Measurements from ENCODE around the gene MACF1.
"Not testable (repeated sequence)": the region's sequence is repeated elsewhere in the genome, so short reads cannot be mapped to it uniquely, and the experiment has no call there.

MACF1 gene

GRCh38 chr1:39492118-39493042, 287.9 kb downstream of the MACF1 start:
- not testable (repeated sequence) for DNase-seq (ENCODE audit: low spot score)

DNA sequence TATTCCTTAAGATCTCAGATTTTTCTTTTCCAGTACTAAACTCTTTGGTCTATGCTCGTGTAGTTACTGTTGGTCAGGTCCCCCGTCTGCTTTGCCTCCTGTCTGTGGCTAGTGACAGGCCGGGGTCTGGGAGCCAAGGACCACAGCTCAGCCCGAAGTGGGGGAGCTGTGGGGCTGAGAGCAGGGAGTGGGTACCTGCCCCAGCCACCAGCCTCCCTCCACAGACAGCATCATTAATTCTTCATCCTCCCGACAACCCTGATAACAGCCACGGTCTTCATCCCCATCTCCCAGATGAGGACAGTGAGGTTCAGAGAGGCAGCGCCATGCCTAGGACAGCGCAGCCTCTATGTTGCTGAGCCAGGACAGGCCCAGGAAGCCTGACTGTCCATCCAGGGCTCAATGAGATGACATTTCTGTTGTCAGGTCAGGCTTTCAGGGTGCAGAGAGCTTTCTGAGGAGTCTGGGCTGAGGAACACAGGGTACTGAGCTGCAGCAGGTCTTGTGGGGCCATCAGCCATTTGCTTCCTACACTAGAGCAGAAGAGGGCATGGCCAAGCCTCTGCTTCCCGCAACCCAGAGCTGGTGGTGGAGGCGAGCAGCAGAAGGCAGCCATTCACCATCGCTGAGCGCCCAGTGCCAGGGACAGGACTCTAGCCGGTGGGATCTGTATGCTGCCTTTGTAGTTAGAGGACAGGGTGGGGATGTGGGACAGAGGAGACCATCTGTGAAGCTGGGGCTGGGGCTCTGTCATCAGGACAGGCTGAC, 288.7 kb downstream of the MACF1 start:
- not testable (repeated sequence) for DNase-seq (ENCODE audit: low spot score)

- no peak for DNase-seq (ENCODE audit: low spot score)
Observed at GRCh38 chr1:39494671-39495410, 290.3 kb downstream of the MACF1 start.

GRCh38 chr1:39496520-39496919, 292.0 kb downstream of the MACF1 start:
- not testable (repeated sequence) for DNase-seq (ENCODE audit: low spot score)

- no peak for DNase-seq (ENCODE audit: low spot score)
Observed at GRCh38 chr1:39497585-39497984, 293.1 kb downstream of the MACF1 start.

DNA sequence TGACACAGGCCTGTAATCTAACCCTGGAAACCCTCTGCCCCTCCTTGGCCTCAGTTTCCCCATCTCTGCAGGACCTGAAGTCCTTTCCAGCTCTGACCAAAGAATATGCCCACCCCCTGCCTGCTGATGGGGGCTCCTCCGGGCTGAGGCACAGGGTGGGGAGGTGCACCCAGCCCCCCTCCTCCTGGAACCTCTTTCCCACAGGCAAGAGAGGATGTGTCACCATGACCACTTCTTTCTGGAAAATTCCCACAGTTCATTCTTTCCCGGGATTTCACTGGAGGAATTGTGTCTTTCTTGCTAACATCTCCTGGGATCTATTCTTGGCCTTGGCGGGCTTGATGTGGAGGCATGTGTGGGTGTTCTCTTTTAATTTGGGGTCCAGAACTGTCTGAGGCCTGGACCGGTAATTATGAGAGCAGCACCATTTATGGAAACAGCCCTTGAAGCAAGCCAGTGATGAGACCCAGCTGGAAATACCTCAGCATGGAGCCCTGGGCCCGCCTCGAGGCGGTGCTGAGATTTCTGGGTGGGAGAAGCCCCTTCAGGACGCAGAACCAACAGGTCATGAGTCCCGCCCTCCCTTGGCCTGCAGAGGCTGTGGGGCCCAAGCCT, 293.7 kb downstream of the MACF1 start:
- not testable (repeated sequence) for DNase-seq (ENCODE audit: low spot score)

DNA sequence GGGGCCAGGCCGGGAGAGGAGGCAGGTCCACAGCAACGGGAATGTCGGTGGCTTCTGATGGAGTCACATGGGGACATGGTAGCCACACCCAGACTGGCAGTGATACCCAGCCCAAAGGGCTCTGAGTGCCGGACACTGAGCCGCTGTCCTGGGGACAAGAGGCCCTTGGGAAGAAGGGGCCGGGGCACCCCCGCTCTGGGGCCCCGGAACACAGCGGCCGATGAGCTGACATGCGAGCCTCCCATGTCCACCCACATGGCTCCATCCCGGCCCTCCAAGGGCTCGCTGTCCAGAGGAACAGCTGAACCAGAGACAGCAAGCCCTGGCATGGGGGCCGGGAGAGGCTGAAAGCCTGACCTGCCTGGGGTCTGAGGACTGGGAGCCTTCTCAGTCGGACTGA, 294.3 kb downstream of the MACF1 start:
- DNase-seq (ENCODE audit: low spot score): not testable (repeated sequence)

DNA sequence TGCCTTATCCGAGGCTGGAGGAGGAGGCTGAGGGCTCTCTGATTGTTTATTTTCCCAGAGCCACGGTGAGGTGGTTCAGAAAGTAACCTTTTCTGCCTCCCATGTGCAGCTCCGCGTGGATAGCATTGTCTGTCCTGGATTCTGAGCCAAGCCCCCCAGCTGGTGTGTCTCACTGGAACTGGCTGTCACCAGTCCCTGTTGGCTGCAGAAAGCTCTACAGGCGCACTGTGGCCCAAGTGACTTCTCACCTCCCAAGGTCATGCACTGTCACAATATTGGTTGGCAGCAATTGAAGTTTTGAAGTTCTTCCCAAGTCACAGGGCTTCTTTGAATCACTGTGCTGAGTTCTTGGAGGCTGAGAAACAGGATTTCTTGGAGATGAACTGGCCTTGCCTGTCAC, 295.2 kb downstream of the MACF1 start:
- DNase-seq (ENCODE audit: low spot score): no peak

GRCh38 chr1:39500862-39501389, 296.4 kb downstream of the MACF1 start:
- DNase-seq (ENCODE audit: low spot score): no peak

DNA sequence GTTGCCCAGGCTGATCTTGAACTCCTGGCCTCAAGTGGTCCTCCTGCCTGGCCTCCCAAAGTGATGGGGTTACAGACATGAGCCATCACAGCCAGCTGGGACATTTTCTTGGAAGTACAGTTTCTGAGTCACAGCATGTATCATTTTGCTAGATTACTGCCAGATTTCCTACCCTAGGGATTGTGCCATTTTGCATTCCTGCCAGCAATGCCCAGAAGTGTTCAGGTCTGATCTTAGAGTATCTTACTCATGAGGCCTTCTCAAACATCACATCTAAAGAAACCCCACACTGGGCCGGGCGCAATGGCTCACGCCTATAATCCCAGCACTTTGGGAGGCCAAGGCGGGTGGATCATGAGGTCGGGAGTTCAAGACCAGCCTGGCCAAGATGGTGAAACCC, 297.2 kb downstream of the MACF1 start:
- no peak for DNase-seq (ENCODE audit: low spot score)

GRCh38 chr1:39504436-39504835, 299.9 kb downstream of the MACF1 start:
- DNase-seq (ENCODE audit: low spot score): not testable (repeated sequence)

GRCh38 chr1:39505289-39505688, 300.8 kb downstream of the MACF1 start:
- no peak for DNase-seq (ENCODE audit: low spot score)

- DNase-seq (ENCODE audit: low spot score): no peak
Observed at GRCh38 chr1:39507230-39507928, 302.9 kb downstream of the MACF1 start.

DNA sequence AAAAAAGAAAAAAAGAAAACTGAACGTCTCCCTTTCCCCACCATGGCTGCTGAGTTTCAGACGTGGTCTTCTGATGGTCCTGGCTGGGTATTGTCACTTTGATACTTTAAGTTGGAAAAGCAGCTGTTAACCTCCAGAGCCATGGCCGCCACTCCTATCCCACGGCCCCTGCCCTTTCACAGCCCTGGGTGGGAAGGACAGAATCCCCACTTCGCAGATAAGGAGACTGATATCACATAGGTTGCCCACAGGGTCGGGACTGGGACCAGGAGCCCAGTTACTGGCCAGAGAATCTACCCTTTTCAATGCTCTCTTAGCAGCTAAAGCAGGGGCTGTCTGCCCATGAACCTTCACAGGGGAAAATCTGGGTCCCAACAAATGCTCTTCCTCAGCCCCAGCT, 303.8 kb downstream of the MACF1 start:
- no peak for DNase-seq (ENCODE audit: low spot score)

- no peak for DNase-seq (ENCODE audit: low spot score)
Observed at GRCh38 chr1:39508857-39509305, 304.4 kb downstream of the MACF1 start.

DNA sequence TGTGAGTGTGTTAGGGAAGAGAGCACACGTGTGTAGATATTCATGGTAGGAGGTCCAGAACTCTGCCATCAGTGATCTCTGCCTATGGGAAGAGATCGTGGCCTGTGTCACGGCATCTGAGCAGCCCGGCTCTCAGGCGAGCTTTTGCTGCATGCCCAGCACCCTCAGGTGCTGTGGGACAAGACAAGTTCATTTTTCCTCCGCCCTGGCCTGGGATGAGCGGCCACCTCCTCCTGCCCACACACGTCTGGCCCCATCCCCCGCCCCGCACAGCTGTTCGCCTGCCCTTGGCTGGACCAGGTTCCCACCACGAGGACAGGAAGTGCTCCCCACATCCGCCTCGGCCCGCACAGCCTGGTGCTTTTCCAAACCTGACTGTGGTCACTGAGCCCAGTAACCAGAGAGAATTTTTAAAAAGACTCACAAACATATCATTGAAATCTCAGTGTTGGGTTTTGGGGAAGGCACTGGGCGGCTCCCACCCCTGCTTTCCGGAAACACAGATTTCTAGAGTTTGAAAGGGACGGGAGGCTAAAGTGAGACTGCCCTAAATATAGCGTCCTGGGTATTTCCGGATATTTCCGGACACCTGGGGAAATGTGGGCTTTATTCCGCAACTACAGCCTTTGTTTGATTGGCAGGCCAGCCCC, 305.0 kb downstream of the MACF1 start:
- DNase-seq (ENCODE audit: low spot score): no peak

GRCh38 chr1:39510570-39511186, 306.2 kb downstream of the MACF1 start:
- DNase-seq (ENCODE audit: low spot score): not testable (repeated sequence)

DNA sequence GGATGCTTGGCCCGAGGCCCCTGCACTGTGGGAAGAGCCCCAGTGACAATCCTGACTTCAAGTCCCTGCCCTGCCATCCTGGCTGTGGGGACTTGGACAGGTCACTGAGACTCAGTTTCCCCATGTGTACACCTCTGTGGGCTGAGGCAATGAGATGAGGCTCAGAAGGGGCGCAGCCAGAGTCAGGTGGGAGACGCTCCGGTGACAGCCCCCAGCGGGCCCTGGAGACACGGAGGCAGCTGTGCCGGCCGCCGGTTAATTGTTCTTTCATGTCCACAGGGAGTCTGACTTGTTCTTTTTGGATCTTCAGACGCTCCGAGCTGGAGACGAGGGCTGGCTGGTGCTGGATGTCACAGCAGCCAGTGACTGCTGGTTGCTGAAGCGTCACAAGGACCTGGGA, 307.0 kb downstream of the MACF1 start:
- not testable (repeated sequence) for DNase-seq (ENCODE audit: low spot score)

DNA sequence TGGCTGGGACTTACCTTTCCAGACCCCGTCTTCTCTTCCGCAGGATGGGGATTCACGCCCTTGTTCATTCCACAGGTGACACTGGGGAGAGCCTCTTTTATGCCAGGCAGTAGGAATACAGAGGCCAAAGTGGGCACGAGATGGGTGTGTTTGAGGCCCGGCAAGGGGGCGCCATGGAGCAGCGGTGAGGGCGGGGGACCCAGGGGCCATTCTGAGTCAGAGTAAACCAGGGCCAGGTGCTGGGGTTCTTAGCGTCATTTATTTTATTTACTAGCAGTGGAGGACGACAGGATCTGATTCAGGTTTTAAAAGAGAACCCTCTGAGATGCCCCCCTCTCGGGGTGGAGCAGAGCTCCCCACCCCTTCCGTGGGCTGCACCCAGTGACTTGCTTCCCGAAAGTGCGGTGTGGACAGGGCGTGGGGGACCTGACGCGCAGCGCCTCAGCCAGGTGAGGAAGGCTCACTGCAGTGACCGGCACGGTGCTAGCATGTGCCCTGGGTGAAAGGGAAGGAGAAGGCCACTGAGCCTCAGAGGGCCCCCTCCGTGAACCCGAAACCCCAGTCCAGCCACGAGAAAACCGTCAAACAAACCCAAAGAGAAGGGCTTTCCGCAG, 307.8 kb downstream of the MACF1 start:
- not testable (repeated sequence) for DNase-seq (ENCODE audit: low spot score)
